ENCODE data around the gene MAST4.
"Not testable (repeated sequence)": the region's sequence is repeated elsewhere in the genome, so short reads cannot be mapped to it uniquely, and the experiment has no call there.

MAST4 gene

DNA sequence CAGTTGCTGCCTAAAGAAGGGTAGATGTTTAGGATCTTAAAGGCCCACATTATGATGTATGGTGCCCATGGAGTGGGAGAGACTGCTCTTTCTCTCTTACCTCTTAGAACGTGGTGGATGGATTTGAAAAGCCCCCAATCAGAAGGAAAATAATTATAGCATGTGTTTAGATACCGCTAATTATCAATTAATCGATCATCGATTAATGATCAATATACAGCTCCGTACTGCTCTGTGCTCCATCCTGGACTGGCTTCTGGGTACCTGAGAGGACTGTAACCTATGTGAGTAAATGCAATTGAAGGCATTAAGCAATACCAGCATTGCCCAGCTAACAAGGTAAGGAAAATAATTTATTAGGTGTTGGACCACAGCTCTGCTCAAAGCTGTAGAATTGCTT is 149.1 kb downstream of the MAST4 start:
- no peak for DNase-seq (ENCODE audit: low read depth)

DNA sequence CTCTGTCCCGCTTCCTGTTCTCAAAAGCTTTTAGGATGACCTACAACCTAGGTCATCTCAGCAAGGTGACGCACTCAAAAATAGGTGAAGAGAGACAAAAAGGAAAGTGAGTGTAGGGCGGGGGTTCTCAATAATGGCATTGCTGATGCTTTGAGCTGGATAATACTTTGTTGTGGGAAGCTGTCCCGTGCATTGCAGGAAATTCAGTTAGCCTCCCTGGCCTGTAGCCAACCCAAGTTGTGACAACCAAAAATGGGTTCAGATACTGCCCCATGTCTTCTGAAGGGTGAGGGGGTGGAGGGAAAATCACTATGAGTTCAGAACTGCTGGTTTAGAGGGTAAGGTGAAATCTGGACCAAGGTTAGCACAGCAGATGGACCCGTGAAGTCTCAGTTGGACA is 151.4 kb downstream of the MAST4 start:
- no peak for DNase-seq (ENCODE audit: low read depth)

GRCh38 chr5:66752668-66753067 is 156.5 kb downstream of the MAST4 start:
- DNase-seq (ENCODE audit: low read depth): not testable (repeated sequence)

DNA sequence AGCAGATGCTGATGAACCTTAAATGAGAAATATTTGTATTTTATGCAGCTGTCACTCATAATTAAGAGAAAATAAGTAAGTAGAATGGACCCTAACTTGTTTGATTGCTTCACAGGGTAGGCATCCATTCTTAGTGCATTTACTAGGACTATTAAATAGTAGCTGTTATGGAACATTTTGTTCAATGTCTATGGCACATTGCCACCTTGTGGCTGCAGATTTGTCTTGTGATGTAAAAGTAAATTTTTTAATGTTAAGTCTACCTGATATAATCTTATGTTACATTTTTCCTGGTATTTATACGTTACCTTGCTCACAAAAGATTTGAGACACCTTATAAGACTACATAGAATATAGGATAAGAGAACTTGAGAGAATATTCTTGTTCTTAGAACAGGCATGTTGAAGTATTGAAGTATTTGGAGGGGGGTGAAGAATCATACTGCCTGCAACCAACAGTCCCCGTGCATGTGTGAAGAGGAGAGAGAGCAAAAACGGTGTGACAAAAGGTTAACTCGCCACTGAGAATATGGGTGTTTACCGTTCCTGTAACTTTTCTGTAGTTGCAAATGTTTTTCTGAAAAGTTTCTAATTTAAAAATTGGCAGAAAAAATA is 161.1 kb downstream of the MAST4 start:
- DNase-seq (ENCODE audit: low read depth): peak; percentile 10

DNA sequence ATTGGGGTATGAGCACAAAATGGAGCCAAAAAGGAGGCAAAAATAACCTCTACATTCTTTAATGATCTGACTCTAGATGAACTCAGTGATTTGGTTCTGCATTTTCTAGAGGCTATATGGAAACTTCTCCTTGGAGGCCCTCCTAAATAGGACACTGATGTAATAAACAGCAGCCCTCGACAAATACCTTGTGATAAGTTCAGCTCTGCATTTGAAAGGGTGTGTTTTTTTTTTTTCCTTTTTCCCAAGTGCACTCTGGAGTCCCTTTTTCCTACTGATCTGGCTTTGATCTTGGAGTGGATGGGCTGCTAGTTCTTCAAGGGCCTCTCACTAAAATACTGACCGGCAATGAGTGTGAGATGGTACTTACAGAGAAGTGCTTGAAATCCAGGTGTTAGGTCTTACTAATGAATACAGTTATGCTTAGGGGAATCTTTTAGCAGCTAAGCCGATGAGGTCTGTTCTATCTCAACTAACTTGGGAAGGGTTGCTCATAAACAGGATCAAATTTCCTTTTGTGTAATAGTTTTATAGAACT is 161.7 kb downstream of the MAST4 start:
- DNase-seq (ENCODE audit: low read depth): no peak

GRCh38 chr5:66769030-66769733 is 173.0 kb downstream of the MAST4 start:
- DNase-seq (ENCODE audit: low read depth): no peak

DNA sequence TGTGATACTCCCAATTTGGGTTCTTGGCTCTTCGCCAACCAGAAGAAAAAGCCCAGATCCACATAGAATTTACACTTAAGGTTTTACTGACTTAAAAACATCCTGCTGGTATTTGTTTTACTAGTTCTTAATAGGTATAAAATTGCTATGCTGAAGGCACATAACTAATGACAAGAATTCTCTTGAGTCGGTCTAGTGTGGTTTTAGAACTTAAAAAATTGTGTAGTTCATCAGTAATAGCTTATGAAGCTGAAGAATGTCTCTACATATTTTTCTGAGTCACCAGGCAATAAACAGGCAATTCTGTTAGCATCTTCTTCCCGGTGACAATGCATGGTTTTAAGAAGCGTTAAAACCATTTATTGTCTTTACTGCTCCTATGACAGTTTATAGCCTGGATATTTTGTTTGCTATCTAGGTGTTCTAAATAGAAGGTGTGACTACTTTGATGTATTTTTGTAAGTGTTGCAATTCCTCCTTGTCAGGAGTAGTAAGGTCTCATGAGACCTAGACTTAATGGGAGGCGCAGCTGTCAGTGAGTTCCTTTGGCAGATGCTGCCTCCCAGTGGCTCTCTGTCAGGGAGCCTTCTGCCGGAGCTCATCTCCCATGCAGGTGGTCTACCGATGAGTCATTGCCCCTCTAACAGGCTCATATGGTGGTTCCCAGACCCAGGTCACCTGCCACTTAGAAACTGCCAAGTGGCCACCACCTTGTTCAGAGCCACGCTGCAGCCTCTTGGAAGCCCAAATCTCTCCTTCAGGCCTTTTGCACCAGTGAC is 173.8 kb downstream of the MAST4 start:
- DNase-seq (ENCODE audit: low read depth): no peak

- DNase-seq (ENCODE audit: low read depth): no peak
These were observed 181.7 kb downstream of the MAST4 start for GRCh38 chr5:66777868-66778267.

DNA sequence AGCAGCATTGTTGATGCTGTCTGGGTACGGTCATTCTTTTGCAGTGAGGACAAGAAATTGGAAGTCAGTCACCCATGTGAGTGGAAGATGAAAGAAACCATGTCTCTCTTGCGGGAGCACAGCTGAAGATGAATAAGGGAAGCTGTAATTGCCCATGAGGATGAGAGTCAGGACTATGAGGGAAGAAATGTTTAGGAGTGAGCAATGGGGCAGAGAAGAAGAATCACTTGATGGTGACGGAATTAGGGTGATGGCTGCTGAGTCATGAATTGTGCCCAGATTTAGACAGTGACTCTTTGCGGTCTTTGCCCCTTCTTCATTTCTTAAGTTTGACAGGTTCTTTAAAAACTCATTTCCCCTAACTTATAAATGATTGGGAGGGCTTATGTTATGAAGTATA is 183.3 kb downstream of the MAST4 start:
- no peak for DNase-seq (ENCODE audit: low read depth)

- no peak for DNase-seq (ENCODE audit: low read depth)
These were observed 192.4 kb downstream of the MAST4 start for GRCh38 chr5:66788556-66788955.

- no peak for DNase-seq (ENCODE audit: low read depth)
These were observed 193.2 kb downstream of the MAST4 start for GRCh38 chr5:66789434-66789833.

GRCh38 chr5:66793049-66793448 is 196.9 kb downstream of the MAST4 start:
- no peak for DNase-seq (ENCODE audit: low read depth)

- no peak for DNase-seq (ENCODE audit: low read depth)
These were observed 199.5 kb downstream of the MAST4 start for GRCh38 chr5:66795682-66796081.

- DNase-seq (ENCODE audit: low read depth): no peak
These were observed 200.4 kb downstream of the MAST4 start for GRCh38 chr5:66796305-66797292.

GRCh38 chr5:66802941-66803340 is 206.7 kb downstream of the MAST4 start:
- DNase-seq (ENCODE audit: low read depth): no peak

- DNase-seq (ENCODE audit: low read depth): no peak
These were observed 209.6 kb downstream of the MAST4 start for GRCh38 chr5:66805514-66806430.

DNA sequence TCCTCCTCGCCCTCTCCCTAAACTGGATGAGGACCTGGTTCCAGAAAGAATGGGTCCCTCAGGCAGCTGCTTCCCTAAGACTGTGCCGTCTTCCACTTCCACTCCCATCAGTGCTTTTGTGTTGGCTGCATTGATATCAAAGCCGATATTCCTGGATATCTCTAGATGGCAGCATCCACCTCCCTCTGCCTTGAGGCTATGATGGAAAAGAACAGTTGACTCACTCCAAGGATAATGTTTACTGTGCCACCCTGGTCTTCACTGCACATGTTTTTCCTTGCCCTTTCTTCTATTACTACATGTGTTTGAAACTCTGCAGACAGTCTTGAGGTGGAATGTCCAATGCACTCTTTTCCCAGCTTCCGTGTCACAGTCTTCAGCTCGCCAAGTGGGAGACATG is 211.6 kb downstream of the MAST4 start:
- peak; percentile 72 for DNase-seq (ENCODE audit: low read depth)

GRCh38 chr5:66808663-66809062 is 212.5 kb downstream of the MAST4 start:
- no peak for DNase-seq (ENCODE audit: low read depth)

- no peak for DNase-seq (ENCODE audit: low read depth)
These were observed 214.0 kb downstream of the MAST4 start for GRCh38 chr5:66810151-66810550.

- DNase-seq (ENCODE audit: low read depth): no peak
These were observed 214.7 kb downstream of the MAST4 start for GRCh38 chr5:66810848-66811261.

DNA sequence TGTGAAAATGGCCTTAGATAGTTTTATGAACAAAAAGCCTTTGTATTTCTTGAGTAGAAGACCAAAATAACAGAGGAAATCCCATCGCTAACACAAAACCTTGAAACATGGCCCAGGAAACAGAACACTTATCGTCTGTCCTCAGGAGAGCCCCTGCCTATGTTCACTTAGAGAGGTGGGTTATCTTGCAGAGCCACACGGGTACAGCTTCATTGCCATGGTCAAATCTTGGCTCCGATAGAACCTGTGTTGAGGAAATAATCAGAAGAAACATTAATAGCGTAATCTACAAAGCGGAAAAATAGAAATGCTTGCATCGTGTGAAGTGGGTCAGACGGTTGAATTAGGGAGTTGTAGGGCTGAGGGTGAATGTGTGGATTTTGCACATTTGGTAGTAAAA is 216.1 kb downstream of the MAST4 start:
- no peak for DNase-seq (ENCODE audit: low read depth)

Measured in fibroblast of gingiva (primary cell).